GM06990 (cell line): ENCODE data around the gene NTN1.

Experiments used
- DNase-seq: peaks from one replicate; pipeline ENCODE4 v3.0.0-alpha.2; 2011; ENCODE audit not compliant: insufficient read length; ENCODE audit errors: extremely low read depth
- H3K27me3 ChIP-seq: replicated peaks from 2 replicates; pipeline ENCODE4 v1.6.0; 2011; ENCODE audit warnings: low read length; ENCODE audit not compliant: control insufficient read depth, insufficient read depth
- H3K36me3 ChIP-seq: 2 replicates; pipeline ENCODE4 v1.5.1; 2011; ENCODE audit warnings: low read length; ENCODE audit not compliant: control insufficient read depth, insufficient read depth
- H3K4me3 ChIP-seq: replicated peaks from 2 replicates; pipeline ENCODE4 v1.5.1; 2011; ENCODE audit warnings: low read depth, mild to moderate bottlenecking, control low read depth, low read length
- CTCF ChIP-seq: IDR thresholded peaks from 2 replicates; pipeline ENCODE4 v1.5.1; 2011; ENCODE audit warnings: low read length, control low read depth, mild to moderate bottlenecking, inconsistent platforms; ENCODE audit not compliant: insufficient read depth, poor library complexity, severe bottlenecking

The NTN1 gene

DNA sequence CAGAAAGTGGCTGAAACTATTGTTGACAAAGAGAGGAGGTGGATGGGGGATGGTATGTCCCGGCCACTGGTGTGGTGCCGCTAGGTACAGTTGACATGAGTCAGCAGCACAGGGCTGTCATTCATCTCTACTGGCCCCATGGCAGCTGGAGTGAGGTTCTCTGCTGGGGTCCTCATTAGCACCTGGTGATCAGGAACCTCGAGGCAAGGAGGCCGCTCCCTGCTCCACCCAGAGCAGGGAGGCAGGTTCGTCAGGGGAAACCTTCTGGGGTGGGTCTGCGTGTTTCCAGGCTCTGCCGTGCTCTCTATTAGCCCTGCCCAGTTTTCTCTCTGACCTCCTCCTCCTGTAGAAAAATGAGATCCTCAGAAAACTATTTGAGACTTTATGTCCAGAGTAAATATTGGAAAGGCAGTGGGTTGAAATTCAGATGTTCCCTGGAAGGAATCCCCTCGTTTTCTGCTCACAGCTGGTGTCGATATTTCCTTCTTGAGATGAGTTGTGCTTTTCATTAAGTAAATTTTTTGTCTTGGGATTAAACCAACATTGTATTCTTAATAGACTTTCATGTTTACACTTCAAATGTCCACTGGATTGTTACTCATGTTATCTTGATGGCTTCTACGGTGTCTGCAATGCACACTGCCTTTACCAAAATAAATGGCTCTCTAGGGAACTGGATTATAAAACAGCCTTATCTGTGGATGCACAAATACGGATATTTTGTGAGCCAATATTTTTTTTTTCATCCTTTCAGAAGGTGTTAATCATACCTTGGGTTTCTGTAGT is 7.1 kb downstream of the NTN1 start:
- no peak for TF ChIP-seq CTCF
- H3K4me3 ChIP-seq = no peak overlapping the region
- no peaks in the 10 kb centered on the region for H3K36me3 ChIP-seq
- no peak for DNase-seq
- H3K27me3 ChIP-seq = no peaks in the 10 kb centered on the region; the same call in none of the 2 replicates

DNA sequence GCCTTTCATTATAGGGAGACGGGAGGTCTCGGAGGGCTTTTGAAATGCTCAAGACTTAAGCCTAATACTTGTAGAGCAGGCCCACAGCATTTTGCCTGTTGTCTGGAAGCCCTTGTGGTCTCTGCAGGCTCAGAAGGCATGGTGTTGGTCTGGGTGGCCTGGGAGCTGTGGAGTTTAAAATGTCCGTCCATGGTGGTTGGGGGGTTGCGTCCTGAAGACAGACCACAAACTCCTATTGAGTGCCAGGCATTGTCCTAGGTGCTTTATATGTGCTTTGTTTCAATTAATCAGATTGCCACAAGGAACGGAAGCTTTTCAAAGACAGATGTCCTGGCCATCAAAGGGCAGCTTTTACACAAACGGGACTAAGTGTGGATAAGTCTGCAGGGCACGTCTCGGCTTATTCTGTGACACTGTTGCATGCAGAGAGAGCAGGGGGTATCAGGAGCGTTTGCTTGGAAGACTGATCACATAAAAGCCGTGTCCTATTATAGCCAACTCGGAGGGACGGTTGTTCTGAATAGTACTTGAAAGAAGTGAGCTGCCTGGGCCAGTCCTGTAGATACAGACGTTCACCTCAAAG is 7.8 kb downstream of the NTN1 start:
- no peak overlapping the region for H3K4me3 ChIP-seq
- no peaks in the 10 kb centered on the region for H3K36me3 ChIP-seq
- no peak for DNase-seq
- TF ChIP-seq CTCF = no peak
- no peaks in the 10 kb centered on the region; the same call in 1 of the 2 replicates for H3K27me3 ChIP-seq

DNA sequence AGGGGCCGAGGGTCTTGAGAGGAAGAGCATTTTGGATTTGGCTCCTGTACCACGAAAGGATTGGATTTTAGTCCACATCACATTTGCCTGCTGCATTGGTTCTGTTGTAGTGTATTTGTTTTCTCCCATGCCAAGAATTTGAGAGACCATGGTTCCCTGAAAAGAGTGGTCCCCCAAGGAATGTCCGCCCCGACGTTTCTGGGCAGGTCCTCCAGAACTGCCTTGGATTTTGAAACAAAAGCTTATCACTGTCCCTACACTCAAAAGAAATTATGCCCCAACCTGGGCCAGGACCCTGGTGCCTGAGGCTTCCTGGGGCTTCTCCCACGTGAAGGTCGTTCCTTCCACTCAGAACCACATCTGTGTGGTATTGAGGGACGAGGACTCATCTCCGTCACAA is 10.8 kb downstream of the NTN1 start:
- Histone ChIP-seq H3K36me3 (no peaks in the 10 kb centered on the region), H3K27me3 (no peaks in the 10 kb centered on the region), H3K4me3 (no peak overlapping the region)
- TF ChIP-seq CTCF = no peak
- no peak for DNase-seq

DNA sequence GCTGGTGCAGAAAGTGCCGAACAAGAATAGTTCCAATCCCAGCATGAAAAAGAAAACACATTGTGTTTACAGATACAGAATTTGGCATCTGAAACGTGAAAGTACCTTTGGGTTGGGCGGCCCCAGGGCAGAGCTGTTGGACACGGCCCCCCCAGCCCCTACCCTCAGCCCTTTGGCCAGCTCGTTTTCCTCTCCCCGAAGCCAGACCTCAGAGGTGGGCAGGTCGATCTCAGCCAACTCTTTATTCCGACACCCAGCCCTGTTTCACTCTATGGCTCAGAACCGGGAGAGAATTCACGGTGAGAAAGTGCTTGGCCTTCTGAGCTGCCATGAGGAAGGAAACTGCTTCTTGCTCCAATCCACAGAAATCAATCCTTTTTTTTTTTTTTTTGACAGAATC is 11.3 kb downstream of the NTN1 start:
- no peak for TF ChIP-seq CTCF
- Histone ChIP-seq H3K36me3 (no peaks in the 10 kb centered on the region), H3K27me3 (no peaks in the 10 kb centered on the region), H3K4me3 (no peak overlapping the region)
- DNase-seq = no peak

DNA sequence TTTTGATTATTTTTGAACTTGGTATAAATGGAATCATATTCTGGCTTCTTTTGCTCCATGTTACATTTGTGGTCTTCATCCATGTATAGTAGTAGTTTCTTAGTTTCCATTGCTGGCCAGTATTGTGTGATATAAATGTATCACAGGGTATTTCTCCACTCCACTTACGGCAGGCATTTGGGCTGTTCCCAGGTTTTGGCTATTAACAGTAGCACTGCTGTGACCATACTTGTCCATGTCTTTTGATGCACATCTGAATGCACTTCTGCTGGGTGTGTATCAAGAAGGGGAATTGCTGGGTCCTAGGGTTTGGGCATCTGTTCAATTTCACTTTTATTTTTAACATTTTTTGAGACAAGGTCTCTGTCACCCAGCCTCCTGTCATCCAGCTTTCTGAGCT is 13.9 kb downstream of the NTN1 start:
- H3K4me3 ChIP-seq = no peak overlapping the region
- H3K27me3 ChIP-seq = no peaks in the 10 kb centered on the region
- DNase-seq = no peak
- H3K36me3 ChIP-seq = no peaks in the 10 kb centered on the region
- TF ChIP-seq CTCF = no peak
